Hematopoietic multipotent progenitor cell treated with erythropoietin and hydrocortisone succinate and interleukin-3 and kit ligand, for 17 days (in vitro differentiated cells): ENCODE results near the gene LAIR1.

Experiments used
- DNase-seq: peaks from one replicate; pipeline ENCODE4 v3.0.0-alpha.2; 2015; ENCODE audit warnings: low spot score

Gene LAIR1

GRCh38 chr19:54317108-54317964 lies 47.4 kb downstream of the LAIR1 start:
- DNase-seq = no peak

GRCh38 chr19:54316746-54317107 lies 48.0 kb downstream of the LAIR1 start:
- no peak for DNase-seq

- DNase-seq = no peak
Observed at GRCh38 chr19:54315956-54316355, 48.8 kb downstream of the LAIR1 start.

- no peak for DNase-seq
Observed at GRCh38 chr19:54312436-54313377, 52.0 kb downstream of the LAIR1 start, which contains the start of gene LILRA5. TSS of gene LILRA5 (minus strand) at chr19:54313166. CDS start at chr19:54313019, 147 bp downstream.

DNA sequence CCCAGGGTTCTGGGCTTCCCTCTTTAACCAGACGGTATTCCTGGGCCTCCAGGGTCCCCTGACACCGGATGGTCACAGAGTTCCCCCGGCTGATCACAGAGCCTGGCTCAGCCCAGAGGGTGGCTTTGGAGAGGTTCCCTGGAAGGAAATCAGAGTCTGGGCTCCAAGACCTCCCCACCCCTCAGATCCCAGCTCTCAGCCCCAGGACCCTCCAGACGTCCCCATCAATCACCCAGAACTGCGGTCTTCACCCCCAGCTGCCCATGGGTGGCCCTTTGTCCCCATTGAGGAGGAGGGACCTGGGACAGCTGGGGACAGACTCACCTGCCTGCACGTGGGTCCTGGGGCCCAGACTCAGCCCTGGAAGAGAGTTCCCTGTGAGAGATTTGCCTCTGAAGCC lies 52.7 kb downstream of the LAIR1 start:
- no peak for DNase-seq

DNA sequence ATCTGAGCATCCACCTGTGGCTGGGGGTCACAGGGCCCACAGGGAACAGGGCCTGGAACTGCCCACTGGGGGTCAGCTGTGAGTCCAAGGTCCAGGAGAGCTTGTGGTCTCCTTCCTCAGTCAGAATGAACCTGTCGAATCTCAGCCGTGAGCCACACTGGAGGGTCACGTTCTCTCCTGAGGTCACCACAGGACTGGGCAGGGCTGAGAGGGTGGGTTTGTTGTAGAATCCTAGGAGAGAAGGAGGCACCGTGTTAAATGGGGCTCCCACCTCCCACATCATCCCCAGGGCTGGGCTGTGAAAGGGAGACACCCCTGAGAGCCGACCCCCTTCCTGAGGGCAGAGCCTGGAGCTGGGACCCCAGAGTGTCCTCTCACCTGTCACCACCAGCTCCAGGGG lies 53.2 kb downstream of the LAIR1 start:
- no peak for DNase-seq

DNA sequence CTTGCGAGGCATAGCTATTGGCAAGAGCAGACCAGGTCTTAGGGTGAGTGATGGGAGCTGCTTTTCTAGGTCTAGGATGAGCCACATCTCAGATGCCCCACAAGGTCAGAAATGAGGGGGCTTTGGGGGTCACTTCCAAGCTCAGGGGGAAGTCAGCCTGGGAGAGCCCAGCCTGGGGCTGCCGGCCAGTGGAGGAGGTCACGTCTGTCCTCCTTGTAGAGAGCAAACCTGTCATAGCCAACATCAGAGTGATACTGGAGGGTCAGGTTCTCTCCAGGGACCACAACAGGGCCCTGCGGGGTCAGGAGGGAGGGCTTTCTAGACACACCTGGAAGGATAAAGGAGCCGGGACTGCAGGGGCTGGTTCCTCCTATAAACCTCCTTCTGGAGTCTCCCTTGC lies 54.2 kb downstream of the LAIR1 start:
- DNase-seq = no peak

DNA sequence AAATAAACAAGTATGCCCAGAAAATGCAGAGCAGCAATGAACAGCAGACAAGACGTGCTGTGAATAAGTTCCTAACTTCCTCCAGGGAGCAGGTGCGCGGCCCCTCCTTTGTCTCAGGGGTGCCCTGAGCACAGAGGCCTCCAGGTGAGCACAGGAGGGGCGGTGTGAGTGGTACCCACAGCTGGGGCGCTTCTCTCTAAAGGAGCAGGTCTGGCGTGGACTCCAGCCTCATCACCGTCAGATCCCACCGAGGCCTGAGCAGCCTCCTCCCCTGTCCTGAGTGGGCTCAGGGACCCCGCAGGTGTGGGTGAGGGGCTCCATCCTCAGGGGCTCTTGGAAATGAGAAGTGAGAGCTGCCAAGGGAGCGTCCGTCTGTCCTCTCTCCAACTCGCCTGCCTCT lies 54.9 kb downstream of the LAIR1 start:
- DNase-seq = no peak

DNA sequence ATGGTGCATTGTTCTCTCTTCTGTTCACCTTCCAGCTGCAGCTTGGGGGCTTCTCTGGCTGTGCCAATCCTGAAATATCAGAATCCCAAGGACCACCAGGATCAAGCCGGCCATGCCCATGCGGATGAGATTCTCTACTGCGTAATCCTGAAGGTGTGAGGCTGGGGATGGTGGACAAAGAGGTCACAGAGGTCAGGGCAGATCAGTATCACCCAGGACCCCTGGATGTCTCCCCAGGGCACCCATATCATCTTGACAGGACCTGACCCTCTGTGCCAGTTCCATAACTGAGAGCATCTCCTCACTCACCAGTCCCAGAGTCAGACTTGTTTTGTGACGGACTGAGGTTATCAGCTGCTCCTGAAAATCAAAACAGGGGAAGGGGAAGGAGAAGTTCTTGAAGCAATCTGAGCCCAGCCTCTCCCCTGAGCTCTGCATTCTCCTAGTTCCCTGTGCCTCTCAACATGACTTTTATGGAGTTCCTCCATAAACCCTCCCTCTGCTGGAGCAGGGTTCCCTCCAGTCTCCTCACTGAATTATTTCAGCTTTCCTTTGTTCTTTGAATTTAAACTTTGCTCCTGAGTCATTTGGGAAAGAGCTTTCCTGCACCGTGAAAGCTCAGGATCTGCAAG lies 57.2 kb downstream of the LAIR1 start:
- DNase-seq = no peak

DNA sequence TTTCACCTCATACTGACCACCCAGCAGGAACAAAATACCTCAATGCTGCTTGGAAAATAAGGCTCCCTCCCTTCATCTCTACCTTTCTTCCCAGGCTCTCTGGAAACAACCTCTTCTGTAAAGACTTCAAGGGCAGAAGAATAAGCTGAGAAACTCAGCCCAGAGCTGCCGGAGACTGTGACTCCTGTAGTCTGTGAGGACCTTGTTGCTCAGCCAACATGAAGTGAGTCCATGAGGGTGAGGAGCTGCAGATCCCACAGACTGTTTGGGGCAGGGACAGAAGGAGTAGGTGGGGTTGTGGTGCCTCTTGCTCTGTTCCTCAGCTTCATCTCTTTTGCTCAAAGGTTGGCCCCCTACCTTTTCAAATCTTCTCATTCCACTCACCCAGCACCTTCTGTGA lies 59.6 kb downstream of the LAIR1 start:
- no peak for DNase-seq

GRCh38 chr19:54302257-54302656 lies 62.5 kb downstream of the LAIR1 start:
- DNase-seq = no peak
